Gastrocnemius medialis (tissue), 4 donors: ENCODE measurements around the gene KCNIP4. TPM values are rescaled to one million over a fixed set of nuclear protein-coding genes. Genes with fewer than 3 reads are reported as not detected.

ENCODE experiments used
- ATAC-seq, 2 donors: fragments of 150-250 bp; one replicate each; pipeline ENCODE4 v1.9.1; 2016
- DNase-seq, 2 donors: peaks; one replicate each; pipeline ENCODE4 v3.0.0-alpha.2; 2019
- H3K27ac ChIP-seq, 4 donors: fragments of 200-600 bp; sonication (generic); 1 replicate in 1 of 4; 2 replicates in 3 of 4; pipeline ENCODE4 v1.5.1; 2016 to 2018; ENCODE audit warnings: mild to moderate bottlenecking in 2 of 4, moderate library complexity in 1 of 4
- H3K27me3 ChIP-seq, 3 donors: fragments of 200-600 bp; sonication (generic) in 2 of 3; 1 replicate in 1 of 3; 2 replicates in 2 of 3; pipeline versions ENCODE4 v1.5.1 to v1.6.0; 2016 to 2019; ENCODE audit warnings: mild to moderate bottlenecking in 1 of 3, moderate library complexity in 1 of 3
- H3K36me3 ChIP-seq, 2 donors: fragments of 200-600 bp; sonication (generic) in 1 of 2; one replicate each; pipeline ENCODE4 v1.5.1; 2017 to 2018
- H3K4me1 ChIP-seq, 2 donors: fragments of 200-600 bp; sonication (generic) in 1 of 2; one replicate each; pipeline ENCODE4 v1.5.1; 2016 to 2017; ENCODE audit warnings: mild to moderate bottlenecking in 2 of 2
- H3K4me3 ChIP-seq, 4 donors: fragments of 200-600 bp; sonication (generic) in 3 of 4; 1 replicate in 1 of 4; 2 replicates in 3 of 4; pipeline ENCODE4 v1.5.1; 2016 to 2019; ENCODE audit warnings: mild to moderate bottlenecking in 2 of 4
- H3K9me3 ChIP-seq, 3 donors: fragments of 200-600 bp; sonication (generic) in 2 of 3; 1 replicate in 1 of 3; 2 replicates in 2 of 3; pipeline ENCODE4 v1.5.1; 2016 to 2019
- CTCF ChIP-seq, 5 experiments: fragments of 450-650 bp in 3 of 5; fragments of 200-600 bp in 2 of 5; sonication (generic) in 2 of 5; IDR thresholded peaks in 4 of 5; conservative IDR thresholded peaks in 1 of 5; 1 replicate in 4 of 5; 2 replicates in 1 of 5; pipeline ENCODE4 v1.5.1; 2016 to 2019; ENCODE audit warnings: antibody characterized with exemption in 5 of 5, mild to moderate bottlenecking in 3 of 5, moderate library complexity in 3 of 5
- POLR2A ChIP-seq, 2 donors: fragments of 450-650 bp; IDR thresholded peaks; one replicate each; pipeline ENCODE4 v1.6.1; 2017; ENCODE audit warnings: antibody characterized with exemption in 2 of 2, mild to moderate bottlenecking in 2 of 2, moderate library complexity in 2 of 2
- in situ Hi-C, 4 donors: fragments of 200-750 bp; cut with MboI; loops; one replicate each; pipeline versions ENCODE4 v1.15.0 to v1.8.0; 2017; ENCODE audit warnings: low sequenced_read_pairs in 4 of 4
- intact Hi-C: fragments of 100-400 bp; cut with DNase I; formaldehyde crosslinking; loops from one replicate; pipeline ENCODE4 v1.15.1; 2023; ENCODE audit warnings: low total_unique reads
- total RNA-seq, 4 donors: library from RNA; depleted of rRNA; stranded (reverse); fragments of >200 nt; gene quantifications; one replicate each; pipeline versions ENCODE4 v1.1.0 to v1.2.3, GENCODE V29; 2016

KCNIP4 gene
- total RNA-seq, 4 donors from 2014 or later, result not detected

GRCh38 chr4:21989351-21989750 is 40.8 kb upstream of the KCNIP4 start:
- Histone ChIP-seq H3K4me3 (no peak overlapping the region), H3K36me3 (no peaks in the 10 kb centered on the region), H3K27ac (no peak overlapping the region), H3K4me1 (no peaks in the 10 kb centered on the region), H3K27me3 (no peaks in the 10 kb centered on the region), H3K9me3 (no peaks in the 10 kb centered on the region)
- ATAC-seq (no peak), DNase-seq (no peak)
- in situ Hi-C loops, result no loop called here
- TF ChIP-seq CTCF (IDR thresholded peaks at IDR 0.05 in 4 of 5, conservative IDR thresholded peaks at IDR 0.05 in 1 of 5), result no peak
- intact Hi-C loops, result no loop called here

- H3K27me3 ChIP-seq, result no peaks in the 10 kb centered on the region
- DNase-seq (no peak), ATAC-seq (no peak)
- H3K4me1 ChIP-seq, result no peaks in the 10 kb centered on the region
- in situ Hi-C loops, result no loop called here
- H3K4me3 ChIP-seq, result no peak overlapping the region
- no peaks in the 10 kb centered on the region for H3K9me3 ChIP-seq
- no peak overlapping the region for H3K27ac ChIP-seq
- no peak for TF ChIP-seq CTCF (IDR thresholded peaks at IDR 0.05 in 4 of 5, conservative IDR thresholded peaks at IDR 0.05 in 1 of 5)
- TF ChIP-seq POLR2A (IDR thresholded peaks at IDR 0.05), result no peak
- H3K36me3 ChIP-seq, result no peaks in the 10 kb centered on the region
- intact Hi-C loops, result no loop called here
These were observed 37.7 kb upstream of the KCNIP4 start for GRCh38 chr4:21986307-21986706.

- Histone ChIP-seq H3K9me3 (no peaks in the 10 kb centered on the region), H3K36me3 (no peaks in the 10 kb centered on the region), H3K4me1 (no peaks in the 10 kb centered on the region), H3K27me3 (no peaks in the 10 kb centered on the region), H3K4me3 (no peak overlapping the region), H3K27ac (no peak overlapping the region)
- ATAC-seq (no peak), DNase-seq (no peak)
- TF ChIP-seq CTCF (IDR thresholded peaks at IDR 0.05 in 4 of 5, conservative IDR thresholded peaks at IDR 0.05 in 1 of 5), result no peak
- TF ChIP-seq POLR2A (IDR thresholded peaks at IDR 0.05), result no peak
- in situ Hi-C loops (no loop called here), intact Hi-C loops (no loop called here)
These were observed 33.5 kb upstream of the KCNIP4 start for GRCh38 chr4:21982087-21982486.

GRCh38 chr4:21979196-21979595 is 30.6 kb upstream of the KCNIP4 start:
- Histone ChIP-seq H3K9me3 (no peaks in the 10 kb centered on the region), H3K4me3 (no peak overlapping the region), H3K27me3 (no peaks in the 10 kb centered on the region), H3K4me1 (no peaks in the 10 kb centered on the region), H3K36me3 (no peaks in the 10 kb centered on the region), H3K27ac (no peak overlapping the region)
- ATAC-seq (no peak), DNase-seq (no peak)
- intact Hi-C loops, result no loop called here
- TF ChIP-seq CTCF (IDR thresholded peaks at IDR 0.05 in 4 of 5, conservative IDR thresholded peaks at IDR 0.05 in 1 of 5) (no peak), POLR2A (IDR thresholded peaks at IDR 0.05) (no peak)
- in situ Hi-C loops, result no loop called here

GRCh38 chr4:21976166-21976565 is 27.6 kb upstream of the KCNIP4 start:
- no peaks in the 10 kb centered on the region for H3K9me3 ChIP-seq
- H3K4me3 ChIP-seq, result no peak overlapping the region
- intact Hi-C loops, result no loop called here
- TF ChIP-seq CTCF (IDR thresholded peaks at IDR 0.05 in 4 of 5, conservative IDR thresholded peaks at IDR 0.05 in 1 of 5) (no peak), POLR2A (IDR thresholded peaks at IDR 0.05) (no peak)
- ATAC-seq (no peak), DNase-seq (no peak)
- H3K4me1 ChIP-seq, result no peaks in the 10 kb centered on the region
- H3K27ac ChIP-seq, result no peak overlapping the region
- H3K36me3 ChIP-seq, result no peaks in the 10 kb centered on the region
- H3K27me3 ChIP-seq, result no peaks in the 10 kb centered on the region
- in situ Hi-C loops, result no loop called here
